ENCODE measurements around the gene PTPN14.

PTPN14 gene

DNA sequence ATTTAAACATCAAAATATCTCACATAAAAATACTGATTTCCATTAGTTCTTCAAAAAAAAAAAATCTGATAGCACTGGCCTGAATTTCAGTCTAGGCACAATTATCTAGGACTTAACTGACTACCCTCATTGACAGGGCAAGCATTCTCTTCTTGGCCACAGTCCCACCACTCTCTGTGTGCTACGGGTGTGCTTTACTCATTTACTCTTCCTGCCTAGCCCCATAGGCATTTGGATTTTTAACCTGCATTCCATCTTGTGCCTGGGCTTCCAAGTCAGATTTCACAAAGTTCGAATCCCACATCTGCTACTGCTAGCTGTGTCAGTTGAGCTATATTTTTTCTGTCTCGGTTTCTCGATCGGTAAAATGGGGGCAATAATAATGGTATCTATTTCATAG lies 38.0 kb downstream of the PTPN14 start:
- Histone ChIP-seq H3K36me3 (ENCODE audit: insufficient read depth, low read length) (no peaks in the 10 kb centered on the region), H3K27me3 (ENCODE audit: insufficient read depth, low read length, poor library complexity) (no peaks in the 10 kb centered on the region), H3K9ac (ENCODE audit: low read depth, low read length) (no peak overlapping the region), H3K27ac (ENCODE audit: low read length) (no peak overlapping the region), H3K4me1 (ENCODE audit: insufficient read depth, low read length) (no peaks in the 10 kb centered on the region), H3K79me2 (ENCODE audit: insufficient read depth, low read length) (no peaks in the 10 kb centered on the region), H3K9me3 (ENCODE audit: insufficient read depth, low read length, severe bottlenecking) (peaks cover 5% of the 10 kb centered on the region), H3K4me3 (ENCODE audit: low read depth in 1 of 2, low read length in 2 of 2) (no peak overlapping the region), H2AFZ (ENCODE audit: low read depth, low read length) (no peak overlapping the region), H4K20me1 (ENCODE audit: insufficient read depth, low read length) (no peaks in the 10 kb centered on the region), H3K4me2 (ENCODE audit: insufficient read depth, low read length) (no peak overlapping the region)
- ATAC-seq (ENCODE audit: insufficient read depth, low read depth) (no peak), DNase-seq (no peak)
- no peak for TF ChIP-seq EZH2 (IDR thresholded peaks at IDR 0.05; ENCODE audit: borderline replicate concordance, low read depth, low read length, severe bottlenecking)
- TF ChIP-seq, protein P1, sequence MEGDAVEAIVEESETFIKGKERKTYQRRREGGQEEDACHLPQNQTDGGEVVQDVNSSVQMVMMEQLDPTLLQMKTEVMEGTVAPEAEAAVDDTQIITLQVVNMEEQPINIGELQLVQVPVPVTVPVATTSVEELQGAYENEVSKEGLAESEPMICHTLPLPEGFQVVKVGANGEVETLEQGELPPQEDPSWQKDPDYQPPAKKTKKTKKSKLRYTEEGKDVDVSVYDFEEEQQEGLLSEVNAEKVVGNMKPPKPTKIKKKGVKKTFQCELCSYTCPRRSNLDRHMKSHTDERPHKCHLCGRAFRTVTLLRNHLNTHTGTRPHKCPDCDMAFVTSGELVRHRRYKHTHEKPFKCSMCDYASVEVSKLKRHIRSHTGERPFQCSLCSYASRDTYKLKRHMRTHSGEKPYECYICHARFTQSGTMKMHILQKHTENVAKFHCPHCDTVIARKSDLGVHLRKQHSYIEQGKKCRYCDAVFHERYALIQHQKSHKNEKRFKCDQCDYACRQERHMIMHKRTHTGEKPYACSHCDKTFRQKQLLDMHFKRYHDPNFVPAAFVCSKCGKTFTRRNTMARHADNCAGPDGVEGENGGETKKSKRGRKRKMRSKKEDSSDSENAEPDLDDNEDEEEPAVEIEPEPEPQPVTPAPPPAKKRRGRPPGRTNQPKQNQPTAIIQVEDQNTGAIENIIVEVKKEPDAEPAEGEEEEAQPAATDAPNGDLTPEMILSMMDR (IDR thresholded peaks at IDR 0.05; ENCODE audit: borderline replicate concordance, extremely low read depth, low read length, poor library complexity, severe bottlenecking): no peak

DNA sequence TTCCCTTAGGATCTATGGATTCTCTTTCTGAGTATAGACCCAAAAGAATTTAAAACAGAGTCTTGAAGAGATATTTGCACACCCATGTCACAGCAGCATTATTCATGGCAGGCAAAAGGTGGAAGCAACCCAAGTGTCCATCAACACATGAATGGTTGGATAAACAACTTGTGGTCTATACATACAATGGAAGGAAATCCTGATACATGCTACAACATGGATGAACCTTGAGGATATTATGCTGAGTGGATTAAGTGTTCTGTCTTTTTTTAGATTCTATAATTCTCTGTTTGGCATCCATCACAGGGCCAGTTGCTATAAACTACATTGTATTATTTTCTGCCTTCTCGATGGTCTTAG lies 39.8 kb downstream of the PTPN14 start:
- Histone ChIP-seq H3K9me3 (ENCODE audit: insufficient read depth, low read length, severe bottlenecking) (peaks cover 5% of the 10 kb centered on the region), H4K20me1 (ENCODE audit: insufficient read depth, low read length) (no peaks in the 10 kb centered on the region), H3K27ac (ENCODE audit: low read length) (no peak overlapping the region), H3K79me2 (ENCODE audit: insufficient read depth, low read length) (no peaks in the 10 kb centered on the region), H3K4me2 (ENCODE audit: insufficient read depth, low read length) (no peak overlapping the region), H3K9ac (ENCODE audit: low read depth, low read length) (no peak overlapping the region), H3K36me3 (ENCODE audit: insufficient read depth, low read length) (no peaks in the 10 kb centered on the region), H3K4me1 (ENCODE audit: insufficient read depth, low read length) (peaks cover 9% of the 10 kb centered on the region), H3K27me3 (ENCODE audit: insufficient read depth, low read length, poor library complexity) (no peaks in the 10 kb centered on the region), H3K4me3 (ENCODE audit: low read depth in 1 of 2, low read length in 2 of 2) (no peak overlapping the region), H2AFZ (ENCODE audit: low read depth, low read length) (no peak overlapping the region)
- ATAC-seq (ENCODE audit: insufficient read depth, low read depth) (no peak), DNase-seq (no peak)
- no peak for TF ChIP-seq EZH2 (IDR thresholded peaks at IDR 0.05; ENCODE audit: borderline replicate concordance, low read depth, low read length, severe bottlenecking)
- TF ChIP-seq, protein P1 (IDR thresholded peaks at IDR 0.05; ENCODE audit: borderline replicate concordance, extremely low read depth, low read length, poor library complexity, severe bottlenecking): no peak

DNA sequence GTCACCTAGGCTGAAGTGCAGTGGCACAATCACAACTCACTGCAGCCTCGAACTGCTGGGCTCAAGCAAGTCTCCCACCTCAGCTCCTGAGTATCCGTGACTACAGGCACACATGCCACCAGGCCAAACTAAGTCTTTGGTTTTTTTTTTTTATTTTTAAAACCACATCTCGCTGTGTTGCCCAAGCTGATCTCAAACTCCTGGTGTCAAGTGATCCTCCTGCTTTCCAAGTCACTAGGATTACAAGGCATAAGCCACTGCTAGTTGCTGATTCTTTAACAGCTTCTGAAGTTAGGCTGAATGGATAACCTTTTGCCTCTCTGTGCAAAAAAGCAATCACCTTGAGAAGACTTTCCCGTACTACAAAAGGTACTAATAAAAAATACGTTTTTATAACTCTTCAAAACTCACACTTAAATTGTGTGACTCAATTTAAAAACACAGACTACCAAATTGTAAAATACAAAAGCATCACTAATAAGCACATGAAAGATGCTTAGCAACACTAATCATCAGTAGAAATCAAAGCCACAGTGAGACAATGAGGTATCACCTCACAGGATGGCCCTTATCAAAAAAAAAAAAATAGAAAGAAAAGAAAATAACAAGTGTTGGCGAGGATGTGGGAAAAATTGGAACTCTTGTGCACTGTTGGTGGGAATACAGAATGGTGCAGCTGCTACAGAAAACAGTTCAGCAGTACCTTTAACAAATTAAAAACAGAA lies 40.3 kb downstream of the PTPN14 start:
- H3K4me3 ChIP-seq (ENCODE audit: low read depth in 1 of 2, low read length in 2 of 2): no peak overlapping the region
- no peak overlapping the region for H2AFZ ChIP-seq (ENCODE audit: low read depth, low read length)
- no peaks in the 10 kb centered on the region for H4K20me1 ChIP-seq (ENCODE audit: insufficient read depth, low read length)
- no peak for ATAC-seq (ENCODE audit: insufficient read depth, low read depth)
- no peak overlapping the region for H3K4me2 ChIP-seq (ENCODE audit: insufficient read depth, low read length)
- no peak for DNase-seq
- no peak overlapping the region for H3K9ac ChIP-seq (ENCODE audit: low read depth, low read length)
- no peak for TF ChIP-seq EZH2 (IDR thresholded peaks at IDR 0.05; ENCODE audit: borderline replicate concordance, low read depth, low read length, severe bottlenecking)
- TF ChIP-seq, protein P1 (IDR thresholded peaks at IDR 0.05; ENCODE audit: borderline replicate concordance, extremely low read depth, low read length, poor library complexity, severe bottlenecking): no peak
- no peaks in the 10 kb centered on the region for H3K27me3 ChIP-seq (ENCODE audit: insufficient read depth, low read length, poor library complexity)
- peaks cover 5% of the 10 kb centered on the region for H3K9me3 ChIP-seq (ENCODE audit: insufficient read depth, low read length, severe bottlenecking)
- H3K36me3 ChIP-seq (ENCODE audit: insufficient read depth, low read length): no peaks in the 10 kb centered on the region
- no peak overlapping the region for H3K27ac ChIP-seq (ENCODE audit: low read length)
- H3K4me1 ChIP-seq (ENCODE audit: insufficient read depth, low read length): peaks cover 14% of the 10 kb centered on the region
- H3K79me2 ChIP-seq (ENCODE audit: insufficient read depth, low read length): no peaks in the 10 kb centered on the region
